ENCODE results near the gene FAM227B.
A peak's percentile ranks its signal among the peaks of the same experiment; 100 is the strongest.
"Not testable (repeated sequence)": the region's sequence is repeated elsewhere in the genome, so short reads cannot be mapped to it uniquely, and the experiment has no call there.

The FAM227B gene

GRCh38 chr15:49620658-49621368 is at the start of gene FAM227B, which contains the start of gene DTWD1:
Gene FAM227B, minus strand, starts transcription at chr15:49620818. Its CDS starts 5,647 bp downstream, at chr15:49615171.
Gene DTWD1, plus strand, starts transcription at chr15:49621048. Its CDS starts 4,120 bp downstream, at chr15:49625168.
- peak; percentile 87 for DNase-seq

GRCh38 chr15:49669288-49669687 is 48.7 kb upstream of the FAM227B start:
- no peak for DNase-seq

GRCh38 chr15:49666486-49666885 is 45.9 kb upstream of the FAM227B start:
- not testable (repeated sequence) for DNase-seq

GRCh38 chr15:49664716-49665115 is 44.1 kb upstream of the FAM227B start:
- DNase-seq, result no peak

- DNase-seq, result no peak
Observed at GRCh38 chr15:49656734-49657133, 36.1 kb upstream of the FAM227B start.

GRCh38 chr15:49652922-49653321 is 32.3 kb upstream of the FAM227B start:
- DNase-seq, result no peak

GRCh38 chr15:49650676-49651075 is 30.1 kb upstream of the FAM227B start:
- DNase-seq, result no peak

GRCh38 chr15:49649987-49650386 is 29.4 kb upstream of the FAM227B start:
- DNase-seq, result no peak

- no peak for DNase-seq
Observed at GRCh38 chr15:49646891-49647290, 26.3 kb upstream of the FAM227B start.

GRCh38 chr15:49645941-49646340 is 25.3 kb upstream of the FAM227B start:
- DNase-seq, result no peak

GRCh38 chr15:49645277-49645676 is 24.7 kb upstream of the FAM227B start:
- DNase-seq, result no peak

- no peak for DNase-seq
Observed at GRCh38 chr15:49644364-49644794, 23.8 kb upstream of the FAM227B start.

- DNase-seq, result no peak
Observed at GRCh38 chr15:49637857-49638256, 17.2 kb upstream of the FAM227B start.

GRCh38 chr15:49628379-49628778 is 7.8 kb upstream of the FAM227B start:
- no peak for DNase-seq

GRCh38 chr15:49627407-49627877 is 6.8 kb upstream of the FAM227B start:
- DNase-seq, result no peak

GRCh38 chr15:49625460-49626036 is 4.9 kb upstream of the FAM227B start:
- no peak for DNase-seq

- no peak for DNase-seq
Observed at GRCh38 chr15:49624056-49624455, 3.4 kb upstream of the FAM227B start.

- no peak for DNase-seq
Observed at GRCh38 chr15:49622561-49622960, 1.9 kb upstream of the FAM227B start.

GRCh38 chr15:49621887-49622286 is 1.3 kb upstream of the FAM227B start:
- DNase-seq, result no peak

- no peak for DNase-seq
Observed at GRCh38 chr15:49621401-49621811, 788 bp upstream of the FAM227B start.

GRCh38 chr15:49620199-49620598 is 419 bp downstream of the FAM227B start:
- DNase-seq, result no peak

- DNase-seq, result no peak
Observed at GRCh38 chr15:49619226-49619625, 1.4 kb downstream of the FAM227B start.

- not testable (repeated sequence) for DNase-seq
Observed at GRCh38 chr15:49612240-49612639, 8.4 kb downstream of the FAM227B start.

- DNase-seq, result no peak
Observed at GRCh38 chr15:49610157-49610918, 10.3 kb downstream of the FAM227B start.
